Mucosa of descending colon (tissue), 3 donors: ENCODE measurements around the gene GPATCH8. TPM values are rescaled to one million over a fixed set of nuclear protein-coding genes. Genes with fewer than 3 reads are reported as not detected.
A peak's percentile ranks its signal among the peaks of the same experiment; 100 is the strongest.

Experiments used
- ATAC-seq: fragments of 200-7000 bp; cut with Tn5 transposase; one replicate; pipeline ENCODE4 v1.9.1; 2020; ENCODE audit warnings: mild to moderate bottlenecking, moderate library complexity
- DNase-seq, 3 donors: peaks; one replicate each; pipeline ENCODE4 v3.0.0-alpha.2; 2020
- H3K36me3 ChIP-seq: fragments of 200-600 bp; one replicate; pipeline ENCODE4 v1.8.0; 2021; ENCODE audit warnings: low read depth, mild to moderate bottlenecking
- H3K4me1 ChIP-seq: fragments of 200-600 bp; one replicate; pipeline ENCODE4 v1.8.0; 2021; ENCODE audit warnings: low read depth, mild to moderate bottlenecking
- H3K4me3 ChIP-seq: fragments of 200-600 bp; one replicate; pipeline ENCODE4 v1.8.0; 2021; ENCODE audit warnings: mild to moderate bottlenecking
- H3K9me3 ChIP-seq: fragments of 200-600 bp; one replicate; pipeline ENCODE4 v1.8.0; 2021; ENCODE audit warnings: mild to moderate bottlenecking
- intact Hi-C, 2 donors: fragments of 100-400 bp; cut with DNase I in 1 of 2; cut with micrococcal nuclease in 1 of 2; formaldehyde crosslinking; loops; one replicate each; pipeline versions ENCODE4 v1.11.0 to v1.11.1; 2022; cut with DNase I, micrococcal nuclease
- total RNA-seq, 3 donors: library from RNA; stranded (reverse); fragmentation: NEBNext Ultra II Directional in 2 of 3; extraction: Animal tissue kit (Norgen Biotek cat#: 25700) in 2 of 3; gene quantifications; one replicate each; pipeline versions ENCODE4 v1.2.1 to v1.2.4, GENCODE V29; 2021 to 2023
- TF ChIP-seq, protein P1 (sequence below): fragments of 200-600 bp; IDR thresholded peaks from one replicate; pipeline ENCODE4 v1.8.0; 2022; ENCODE audit warnings: antibody characterized with exemption, mild to moderate bottlenecking
- donor health status: DM: no; HTN: no; CAD: no; lungs with moderate emphysema.
- donor health status: DM: no; HTN: no; CAD: no.
- donor health status: DM: no; HTN: yes; CAD: no.

GPATCH8 gene
- total RNA-seq, 3 donors from 2014 or later = 34.8 to 48.4 (median 36.3) TPM

DNA sequence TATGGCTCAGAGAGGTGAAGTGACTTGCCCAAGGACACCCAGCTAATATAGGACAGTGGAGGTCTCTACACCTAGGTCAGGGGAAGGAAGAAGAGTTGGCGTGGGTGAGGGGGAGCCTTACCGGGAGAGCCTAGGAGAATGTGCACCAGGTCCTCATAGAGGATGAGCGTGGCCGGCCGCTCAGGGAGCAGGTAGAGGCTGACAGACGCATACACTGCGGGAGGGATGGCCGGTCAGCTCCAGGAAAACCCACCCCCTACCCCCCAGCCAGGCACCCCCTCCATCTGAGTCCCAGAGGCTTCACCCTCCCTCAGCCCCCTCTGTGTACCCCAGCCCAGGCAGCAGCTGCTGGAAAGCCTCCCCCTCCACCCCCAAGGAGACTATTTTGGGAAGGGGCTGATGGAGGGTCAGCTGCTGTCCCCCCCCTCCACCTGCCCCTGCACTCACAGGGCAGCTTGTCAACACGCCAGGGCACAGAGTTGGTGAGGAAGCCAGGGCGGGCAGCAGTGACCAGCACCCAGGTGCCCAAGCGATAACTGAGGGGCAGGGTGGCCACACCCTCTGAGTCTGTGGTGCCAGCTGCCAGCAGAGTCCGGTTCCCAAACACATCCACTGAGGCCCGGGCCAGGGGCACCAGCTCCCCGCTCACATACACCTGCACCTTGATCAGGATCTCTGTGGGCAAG lies 143.6 kb downstream of the GPATCH8 start:
- intact Hi-C loops = no loop called here
- TF ChIP-seq, protein P1, sequence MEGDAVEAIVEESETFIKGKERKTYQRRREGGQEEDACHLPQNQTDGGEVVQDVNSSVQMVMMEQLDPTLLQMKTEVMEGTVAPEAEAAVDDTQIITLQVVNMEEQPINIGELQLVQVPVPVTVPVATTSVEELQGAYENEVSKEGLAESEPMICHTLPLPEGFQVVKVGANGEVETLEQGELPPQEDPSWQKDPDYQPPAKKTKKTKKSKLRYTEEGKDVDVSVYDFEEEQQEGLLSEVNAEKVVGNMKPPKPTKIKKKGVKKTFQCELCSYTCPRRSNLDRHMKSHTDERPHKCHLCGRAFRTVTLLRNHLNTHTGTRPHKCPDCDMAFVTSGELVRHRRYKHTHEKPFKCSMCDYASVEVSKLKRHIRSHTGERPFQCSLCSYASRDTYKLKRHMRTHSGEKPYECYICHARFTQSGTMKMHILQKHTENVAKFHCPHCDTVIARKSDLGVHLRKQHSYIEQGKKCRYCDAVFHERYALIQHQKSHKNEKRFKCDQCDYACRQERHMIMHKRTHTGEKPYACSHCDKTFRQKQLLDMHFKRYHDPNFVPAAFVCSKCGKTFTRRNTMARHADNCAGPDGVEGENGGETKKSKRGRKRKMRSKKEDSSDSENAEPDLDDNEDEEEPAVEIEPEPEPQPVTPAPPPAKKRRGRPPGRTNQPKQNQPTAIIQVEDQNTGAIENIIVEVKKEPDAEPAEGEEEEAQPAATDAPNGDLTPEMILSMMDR = no peak
- Histone ChIP-seq H3K4me3 (no peak overlapping the region), H3K36me3 (no peaks in the 10 kb centered on the region), H3K9me3 (no peaks in the 10 kb centered on the region), H3K4me1 (peaks cover 7% of the 10 kb centered on the region)
- ATAC-seq (no peak), DNase-seq (no peak)

DNA sequence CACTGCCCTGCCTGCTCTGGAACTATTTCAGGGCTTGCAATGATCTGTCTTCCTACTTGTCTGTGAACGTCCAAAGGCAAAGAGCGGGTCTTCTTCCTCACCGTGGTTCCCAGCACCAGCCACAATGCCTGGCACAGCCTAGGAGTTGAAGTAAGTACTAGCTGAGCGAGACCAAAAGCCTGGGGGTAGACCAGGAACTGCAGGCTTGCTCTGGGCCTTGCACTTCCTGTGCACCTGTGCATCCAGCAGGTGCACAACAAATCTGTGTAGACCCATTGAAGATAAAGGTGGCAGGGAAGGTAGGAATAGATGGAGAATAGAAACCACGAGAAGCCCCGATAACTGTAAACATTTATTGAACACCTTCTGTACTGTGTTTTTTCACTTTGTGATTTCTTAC lies 144.2 kb downstream of the GPATCH8 start:
- H3K36me3 ChIP-seq = no peaks in the 10 kb centered on the region
- ATAC-seq = no peak
- intact Hi-C loops = no loop called here

DNA sequence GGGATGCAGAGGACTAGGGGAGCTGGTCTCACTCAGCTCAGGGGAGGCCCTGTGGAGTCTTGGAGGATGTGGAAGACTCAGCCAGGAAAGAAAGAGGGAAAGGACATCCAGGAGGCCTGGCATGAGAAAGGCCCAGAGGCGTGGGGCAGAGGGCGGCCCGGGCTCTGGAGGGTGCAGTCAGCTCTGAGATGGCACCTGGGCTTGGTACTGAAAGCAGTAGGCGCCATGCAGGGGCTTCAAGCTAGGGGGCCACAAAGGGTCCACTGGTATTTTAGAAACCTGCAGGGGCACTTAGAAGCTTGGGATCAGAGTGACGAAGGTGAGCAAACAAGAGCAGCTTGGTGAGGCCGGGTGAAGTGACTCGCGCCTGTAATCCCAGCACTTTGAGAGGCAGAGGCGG lies 145.1 kb downstream of the GPATCH8 start:
- H3K36me3 ChIP-seq = no peaks in the 10 kb centered on the region
- TF ChIP-seq, protein P1 = no peak
- ATAC-seq = no peak
- no peak overlapping the region for H3K4me3 ChIP-seq
- no peak for DNase-seq
- no peaks in the 10 kb centered on the region for H3K9me3 ChIP-seq
- H3K4me1 ChIP-seq = peaks cover 4% of the 10 kb centered on the region
- intact Hi-C loops = no loop called here

More for the DNA sequence above, 144.2 kb downstream of the GPATCH8 start:
- no peak for DNase-seq
- TF ChIP-seq, protein P1 = no peak
- H3K9me3 ChIP-seq = no peaks in the 10 kb centered on the region
- peaks cover 7% of the 10 kb centered on the region for H3K4me1 ChIP-seq
- no peak overlapping the region for H3K4me3 ChIP-seq

DNA sequence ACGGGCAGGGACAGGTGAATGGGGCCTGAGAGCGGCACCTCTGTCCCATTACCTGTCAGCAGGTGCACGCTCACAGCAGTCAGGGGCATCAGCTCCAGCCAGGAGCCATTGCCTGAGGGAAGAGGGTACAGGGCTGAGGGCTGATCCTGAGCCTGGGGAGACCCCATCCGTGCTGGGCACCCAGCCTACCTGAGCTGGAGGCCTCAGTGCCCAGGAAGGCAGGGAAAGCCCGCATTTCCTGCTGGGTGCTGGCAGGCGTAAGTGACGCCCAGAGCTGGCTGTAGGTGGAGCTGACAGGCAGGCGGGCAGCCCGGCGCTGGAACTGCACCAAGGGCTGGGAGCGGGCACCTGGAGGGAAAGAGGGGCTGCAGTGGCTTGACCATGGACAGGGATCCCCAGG lies 147.0 kb downstream of the GPATCH8 start:
- H3K36me3 ChIP-seq = no peaks in the 10 kb centered on the region
- no peak overlapping the region for H3K4me3 ChIP-seq
- no peaks in the 10 kb centered on the region for H3K4me1 ChIP-seq
- intact Hi-C loops = no loop called here
- TF ChIP-seq, protein P1 = no peak
- H3K9me3 ChIP-seq = no peaks in the 10 kb centered on the region
- ATAC-seq = peak; percentile 56
- DNase-seq = no peak

DNA sequence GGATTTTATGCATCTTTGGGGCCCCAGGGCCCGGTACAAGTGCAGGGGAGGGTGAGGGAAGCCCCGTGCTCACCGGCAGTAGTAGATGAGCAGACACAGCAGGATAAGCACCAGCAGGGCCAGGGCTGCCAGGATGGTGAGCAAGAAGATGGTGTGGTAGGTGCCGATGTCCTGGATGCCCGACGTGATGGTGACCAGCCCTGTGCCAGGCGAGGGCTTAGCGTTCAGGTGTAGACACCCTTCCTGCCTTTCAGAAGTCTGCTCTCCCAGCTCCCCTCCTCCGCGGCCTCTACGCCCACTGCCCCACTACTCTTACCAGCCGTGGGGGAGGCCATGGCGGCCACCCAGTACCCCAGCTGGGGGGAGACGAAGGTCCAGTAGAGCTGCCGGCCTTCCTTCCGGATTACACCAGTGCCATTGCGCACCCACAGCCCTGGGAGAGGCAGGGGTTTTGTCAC lies 147.5 kb downstream of the GPATCH8 start:
- H3K36me3 ChIP-seq = peaks cover 4% of the 10 kb centered on the region
- no peaks in the 10 kb centered on the region for H3K4me1 ChIP-seq
- TF ChIP-seq, protein P1 = no peak
- intact Hi-C loops = no loop called here
- ATAC-seq (no peak), DNase-seq (no peak)
- H3K4me3 ChIP-seq = no peak overlapping the region
- no peaks in the 10 kb centered on the region for H3K9me3 ChIP-seq
